Ureter (tissue), 1 donor: ENCODE measurements around the gene SCYL1. TPM values are rescaled to one million over a fixed set of nuclear protein-coding genes. Genes with fewer than 3 reads are reported as not detected.

ENCODE experiments used
- DNase-seq: peaks from one replicate; pipeline ENCODE4 v3.0.0-alpha.2; 2020; ENCODE audit warnings: low spot score
- total RNA-seq: library from RNA; stranded (reverse); gene quantifications from one replicate; pipeline ENCODE4 v1.2.4, GENCODE V29; 2023
- donor health status: DM: yes; HTN: yes; CAD: no.

The SCYL1 gene
- 62.9 TPM for total RNA-seq

GRCh38 chr11:65524741-65525545 is at the start of gene SCYL1:
Gene SCYL1, plus strand, starts transcription at chr11:65525083. Its CDS starts 71 bp downstream, at chr11:65525154.
- peak; percentile 86 for DNase-seq

GRCh38 chr11:65476632-65477148 is 48.2 kb upstream of the SCYL1 start:
- no peak for DNase-seq

- peak; percentile 98 for DNase-seq
Observed at GRCh38 chr11:65477149-65477965, 47.5 kb upstream of the SCYL1 start.

GRCh38 chr11:65478388-65479183 is 46.3 kb upstream of the SCYL1 start:
- DNase-seq: no peak

GRCh38 chr11:65479184-65480145 is 45.4 kb upstream of the SCYL1 start:
- DNase-seq: no peak

- DNase-seq: no peak
Observed at GRCh38 chr11:65482306-65482850, 42.5 kb upstream of the SCYL1 start.

- DNase-seq: no peak
Observed at GRCh38 chr11:65485920-65486219, 39.0 kb upstream of the SCYL1 start.

- no peak for DNase-seq
Observed at GRCh38 chr11:65486570-65487466, 38.1 kb upstream of the SCYL1 start.

- DNase-seq: peak; percentile 100
Observed at GRCh38 chr11:65487467-65488272, 37.2 kb upstream of the SCYL1 start.

- no peak for DNase-seq
Observed at GRCh38 chr11:65488273-65489034, 36.4 kb upstream of the SCYL1 start.

- no peak for DNase-seq
Observed at GRCh38 chr11:65489035-65489705, 35.7 kb upstream of the SCYL1 start.

GRCh38 chr11:65489706-65490320 is 35.1 kb upstream of the SCYL1 start:
- no peak for DNase-seq

- no peak for DNase-seq
Observed at GRCh38 chr11:65491163-65491465, 33.8 kb upstream of the SCYL1 start.

GRCh38 chr11:65491614-65492386 is 33.1 kb upstream of the SCYL1 start:
- DNase-seq: peak; percentile 87

GRCh38 chr11:65492387-65492636 is 32.6 kb upstream of the SCYL1 start:
- no peak for DNase-seq

- DNase-seq: no peak
Observed at GRCh38 chr11:65492637-65493366, 32.1 kb upstream of the SCYL1 start.
